ENCODE measurements around the gene NFX1.

NFX1 gene

GRCh38 chr9:33267151-33267767, 23.1 kb upstream of the NFX1 start:
- DNase-seq = no peak

GRCh38 chr9:33270146-33270545, 20.2 kb upstream of the NFX1 start:
- DNase-seq = no peak

GRCh38 chr9:33272061-33272460, 18.3 kb upstream of the NFX1 start:
- DNase-seq = no peak

GRCh38 chr9:33273266-33273971, 16.9 kb upstream of the NFX1 start:
- no peak for DNase-seq

- DNase-seq = no peak
Observed at GRCh38 chr9:33273972-33274328, 16.4 kb upstream of the NFX1 start.

GRCh38 chr9:33277484-33277883, 12.8 kb upstream of the NFX1 start:
- no peak for DNase-seq

- no peak for DNase-seq
Observed at GRCh38 chr9:33285502-33285901, 4.8 kb upstream of the NFX1 start.

- no peak for DNase-seq
Observed at GRCh38 chr9:33287087-33287490, 3.2 kb upstream of the NFX1 start.

- no peak for DNase-seq
Observed at GRCh38 chr9:33288235-33288634, 2.1 kb upstream of the NFX1 start.

GRCh38 chr9:33288828-33289483, 1.4 kb upstream of the NFX1 start:
- peak; percentile 45 for DNase-seq

- DNase-seq = peak; percentile 62
Observed at GRCh38 chr9:33289496-33289895, 820 bp upstream of the NFX1 start.

- no peak for DNase-seq
Observed at GRCh38 chr9:33289936-33290246, 425 bp upstream of the NFX1 start.

- DNase-seq = no peak
Observed at GRCh38 chr9:33291031-33291397, 698 bp downstream of the NFX1 start.

GRCh38 chr9:33291901-33292300, 1.6 kb downstream of the NFX1 start:
- DNase-seq = no peak

GRCh38 chr9:33293782-33294181, 3.5 kb downstream of the NFX1 start:
- no peak for DNase-seq

- DNase-seq = no peak
Observed at GRCh38 chr9:33294670-33295432, 4.5 kb downstream of the NFX1 start.

- no peak for DNase-seq
Observed at GRCh38 chr9:33295571-33295970, 5.3 kb downstream of the NFX1 start.

GRCh38 chr9:33297432-33297831, 7.1 kb downstream of the NFX1 start:
- no peak for DNase-seq

- DNase-seq = no peak
Observed at GRCh38 chr9:33300546-33300945, 10.2 kb downstream of the NFX1 start.

- DNase-seq = no peak
Observed at GRCh38 chr9:33304362-33304761, 14.0 kb downstream of the NFX1 start.

GRCh38 chr9:33306037-33306436, 15.7 kb downstream of the NFX1 start:
- DNase-seq = no peak

- no peak for DNase-seq
Observed at GRCh38 chr9:33307067-33307466, 16.8 kb downstream of the NFX1 start.

- DNase-seq = no peak
Observed at GRCh38 chr9:33309903-33310302, 19.6 kb downstream of the NFX1 start.

GRCh38 chr9:33310748-33311147, 20.4 kb downstream of the NFX1 start:
- DNase-seq = no peak
